Umbilical cord (tissue), 2 donors: ENCODE measurements around the gene SNRK. TPM values are rescaled to one million over a fixed set of nuclear protein-coding genes. Genes with fewer than 3 reads are reported as not detected.
"Not testable (repeated sequence)": the region's sequence is repeated elsewhere in the genome, so short reads cannot be mapped to it uniquely, and the experiment has no call there.

ENCODE experiments used
- DNase-seq: peaks from one replicate; pipeline ENCODE4 v3.0.0-alpha.2; 2015; ENCODE audit warnings: low spot score
- total RNA-seq: library from RNA; depleted of rRNA; stranded (reverse); fragments of >200 nt; gene quantifications from one replicate; pipeline ENCODE4 v1.2.3, GENCODE V29; 2014; ENCODE audit warnings: low replicate concordance; ENCODE audit not compliant: insufficient read depth

Gene SNRK
- total RNA-seq, 1 donor from 2014 or later: 27.4 TPM

- DNase-seq: no peak
Measured at GRCh38 chr3:43345877-43346276, 59.5 kb downstream of the SNRK start.

GRCh38 chr3:43346978-43347749, 60.8 kb downstream of the SNRK start:
- no peak for DNase-seq

GRCh38 chr3:43347774-43348173, 61.4 kb downstream of the SNRK start:
- DNase-seq: no peak

- DNase-seq: no peak
Measured at GRCh38 chr3:43348350-43348749, 62.0 kb downstream of the SNRK start.

- DNase-seq: no peak
Measured at GRCh38 chr3:43348852-43349574, 62.7 kb downstream of the SNRK start.

- no peak for DNase-seq
Measured at GRCh38 chr3:43349716-43350115, 63.4 kb downstream of the SNRK start.

GRCh38 chr3:43353393-43353792, 67.1 kb downstream of the SNRK start:
- no peak for DNase-seq

- DNase-seq: no peak
Measured at GRCh38 chr3:43353923-43354670, 67.8 kb downstream of the SNRK start.

GRCh38 chr3:43356033-43356432, 69.7 kb downstream of the SNRK start:
- not testable (repeated sequence) for DNase-seq

- peak; percentile 25 for DNase-seq
Measured at GRCh38 chr3:43361077-43361476, 74.7 kb downstream of the SNRK start.

- no peak for DNase-seq
Measured at GRCh38 chr3:43362183-43362582, 75.8 kb downstream of the SNRK start.

- DNase-seq: no peak
Measured at GRCh38 chr3:43362961-43363360, 76.6 kb downstream of the SNRK start.

- peak; percentile 12 for DNase-seq
Measured at GRCh38 chr3:43363621-43364266, 77.4 kb downstream of the SNRK start.

- no peak for DNase-seq
Measured at GRCh38 chr3:43364494-43364893, 78.2 kb downstream of the SNRK start.

GRCh38 chr3:43364926-43365325, 78.6 kb downstream of the SNRK start:
- no peak for DNase-seq

- DNase-seq: no peak
Measured at GRCh38 chr3:43365601-43366305, 79.4 kb downstream of the SNRK start.

GRCh38 chr3:43366481-43366880, 80.1 kb downstream of the SNRK start:
- no peak for DNase-seq

GRCh38 chr3:43366885-43367284, 80.5 kb downstream of the SNRK start:
- DNase-seq: no peak

- no peak for DNase-seq
Measured at GRCh38 chr3:43369404-43370292, 83.3 kb downstream of the SNRK start.

- DNase-seq: no peak
Measured at GRCh38 chr3:43370293-43370980, 84.1 kb downstream of the SNRK start.
